Brain pericyte (primary cell): ENCODE results near the gene GCNT1.
"Not testable (repeated sequence)": the region's sequence is repeated elsewhere in the genome, so short reads cannot be mapped to it uniquely, and the experiment has no call there.

ENCODE experiments used
- DNase-seq: peaks from one replicate; pipeline ENCODE4 v3.0.0-alpha.2; 2012; ENCODE audit warnings: low read depth, low spot score

GCNT1 gene

DNA sequence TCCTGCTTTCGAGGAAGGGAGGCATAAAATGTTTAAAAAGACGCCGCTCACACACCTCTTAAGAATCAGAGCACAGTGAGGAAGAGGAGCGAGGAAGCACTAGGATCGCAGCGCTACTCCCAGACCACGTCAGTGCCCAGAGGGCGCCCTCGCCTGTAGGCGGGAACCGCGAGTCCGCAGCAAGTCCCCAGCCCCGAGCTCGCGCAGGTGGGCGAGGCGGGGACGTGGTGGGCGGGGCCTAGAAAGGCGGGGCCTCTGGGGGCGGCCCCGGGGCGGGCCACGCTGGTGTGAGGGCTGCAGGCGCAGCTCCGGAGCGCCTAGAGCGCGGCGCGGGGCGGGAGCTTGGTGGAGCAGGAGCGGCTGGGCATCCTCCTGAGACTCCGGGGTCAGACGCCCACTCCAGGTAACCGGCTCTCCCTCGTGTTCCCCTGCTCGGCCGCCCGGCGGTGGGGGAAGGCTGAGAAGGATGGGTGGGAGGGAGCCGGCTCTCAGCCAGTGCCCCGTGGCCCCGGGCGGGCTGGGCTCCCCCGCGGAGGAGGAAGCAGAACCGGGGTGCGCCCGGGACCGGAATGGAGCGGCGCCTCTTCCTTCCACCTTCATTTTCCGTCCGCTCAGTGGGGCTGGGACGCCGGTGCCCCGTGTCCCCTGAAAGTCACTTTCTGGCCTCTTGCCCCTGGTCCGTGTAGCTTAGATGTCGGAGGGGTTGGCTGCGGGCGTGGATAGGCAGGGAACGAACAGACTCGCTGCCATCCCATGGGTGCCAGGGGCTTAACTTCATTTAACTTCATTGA lies at the start of gene GCNT1:
GCNT1 (plus strand) TSS at position 280 of the 791 bp plus-strand sequence. CDS start 43,200 bp downstream, outside the sequence.
- no peak for DNase-seq

- DNase-seq, result no peak
These were observed 46.3 kb upstream of the GCNT1 start for GRCh38 chr9:76412638-76413037.

- no peak for DNase-seq
These were observed 45.3 kb upstream of the GCNT1 start for GRCh38 chr9:76413658-76414057.

DNA sequence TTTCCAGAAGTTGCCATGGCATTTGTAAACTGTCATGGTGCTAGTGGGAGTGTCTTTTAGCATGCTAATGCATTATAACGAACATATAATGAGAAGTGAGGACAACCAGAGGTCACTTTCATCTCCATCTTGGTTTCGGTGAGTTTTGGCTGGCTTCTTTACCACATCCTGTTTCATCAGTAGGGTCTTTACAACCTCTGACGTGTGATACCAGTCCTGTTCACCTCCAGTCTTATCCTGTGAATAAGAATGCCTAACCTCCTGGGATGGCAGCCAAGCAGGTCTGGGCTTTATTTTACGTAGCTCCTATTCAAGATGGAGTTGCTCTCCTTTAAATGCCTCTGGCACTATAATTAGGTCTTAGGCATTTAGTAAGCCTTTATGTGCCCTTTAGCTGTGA lies 44.3 kb upstream of the GCNT1 start:
- no peak for DNase-seq

- DNase-seq, result no peak
These were observed 43.8 kb upstream of the GCNT1 start for GRCh38 chr9:76415154-76415553.

- no peak for DNase-seq
These were observed 43.3 kb upstream of the GCNT1 start for GRCh38 chr9:76415731-76416130.

DNA sequence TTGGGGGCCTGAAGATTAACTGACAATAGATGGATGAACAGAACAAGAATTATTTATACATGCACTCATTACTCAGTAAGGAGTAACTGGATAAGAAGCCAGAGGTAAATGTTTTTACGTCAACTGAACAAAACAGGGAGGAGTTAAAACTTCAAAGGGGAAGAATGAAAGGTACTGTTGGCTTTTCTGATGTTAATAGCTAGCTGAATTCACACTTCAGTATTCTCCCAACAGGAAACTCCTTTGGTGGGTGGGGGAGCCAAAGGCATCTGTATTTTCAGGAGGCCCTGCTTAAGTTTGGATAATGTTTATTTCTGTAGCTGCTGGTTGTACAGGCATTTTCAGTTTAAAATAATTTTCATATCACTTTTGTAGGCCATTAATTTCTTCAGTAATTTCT lies 41.6 kb upstream of the GCNT1 start:
- DNase-seq, result no peak

DNA sequence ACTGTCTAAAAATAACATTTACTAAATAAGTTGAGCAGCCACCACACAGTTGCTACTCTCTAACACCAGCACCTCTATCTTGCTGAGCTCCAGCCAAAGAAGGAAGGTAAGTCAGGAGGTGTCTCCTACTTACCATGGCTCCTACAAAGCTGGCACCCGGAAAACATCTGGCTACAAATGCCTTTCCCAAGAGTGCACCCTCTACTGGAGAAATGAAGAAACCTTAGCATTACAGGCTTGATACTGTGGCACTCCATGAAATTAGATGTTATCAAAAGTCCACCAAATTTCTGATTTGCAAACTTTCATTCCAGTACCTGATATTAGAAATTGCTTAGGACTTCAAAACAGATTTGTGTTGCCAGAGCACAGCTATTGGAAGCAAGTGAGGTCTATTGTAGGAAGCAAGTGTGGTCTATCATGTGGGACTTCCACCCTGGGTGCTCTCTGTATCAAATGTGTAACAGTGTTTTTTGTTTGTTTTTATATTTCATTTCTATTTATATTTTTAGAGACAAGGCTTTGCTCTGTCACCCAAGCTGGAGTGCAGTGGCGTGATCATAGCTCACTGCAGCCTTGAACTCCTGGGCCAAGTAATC lies 39.1 kb upstream of the GCNT1 start:
- no peak for DNase-seq

DNA sequence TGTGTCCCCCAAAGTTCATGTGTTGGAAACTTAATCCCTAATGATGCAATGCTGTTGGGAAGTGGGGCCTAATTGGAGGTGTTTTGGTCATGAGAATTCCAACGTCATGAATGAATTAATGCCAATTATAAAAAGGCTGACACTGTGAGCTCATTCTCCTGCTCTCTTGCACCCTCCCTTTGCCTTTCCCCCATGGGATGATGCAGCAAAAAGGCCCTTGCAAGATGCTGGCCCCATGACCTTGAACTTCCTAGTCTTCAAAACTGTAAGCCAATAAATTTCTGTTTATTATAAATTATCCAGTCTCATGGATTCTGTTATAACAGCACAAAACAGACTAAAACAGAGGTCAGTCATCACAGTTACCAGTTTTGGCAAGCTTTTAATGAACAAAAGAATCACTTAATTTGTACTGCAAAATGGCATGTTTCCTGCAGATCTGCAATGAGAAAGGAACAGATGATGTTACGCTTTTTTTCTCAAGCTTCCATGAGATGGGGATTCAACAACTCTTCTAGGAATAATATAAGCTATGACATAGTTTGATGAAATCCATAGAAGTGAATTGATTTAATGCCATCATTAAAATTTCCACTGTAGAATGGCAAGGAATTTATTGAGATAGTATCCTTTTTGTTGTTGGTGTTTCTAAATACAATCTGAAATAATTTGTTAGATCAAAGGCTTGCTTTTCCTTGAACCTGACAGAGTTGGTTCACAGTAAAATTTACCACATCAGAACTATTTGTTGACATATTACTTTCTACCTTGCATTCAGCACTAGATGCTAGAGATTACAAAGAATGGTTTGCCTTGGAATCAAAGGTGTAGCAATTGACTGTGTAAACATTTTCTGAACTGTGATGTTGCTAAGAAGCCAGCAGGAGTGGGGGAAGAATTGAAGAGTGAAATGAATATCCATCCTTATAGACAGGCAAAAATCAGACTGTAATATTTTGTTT lies 35.5 kb upstream of the GCNT1 start:
- DNase-seq, result no peak

DNA sequence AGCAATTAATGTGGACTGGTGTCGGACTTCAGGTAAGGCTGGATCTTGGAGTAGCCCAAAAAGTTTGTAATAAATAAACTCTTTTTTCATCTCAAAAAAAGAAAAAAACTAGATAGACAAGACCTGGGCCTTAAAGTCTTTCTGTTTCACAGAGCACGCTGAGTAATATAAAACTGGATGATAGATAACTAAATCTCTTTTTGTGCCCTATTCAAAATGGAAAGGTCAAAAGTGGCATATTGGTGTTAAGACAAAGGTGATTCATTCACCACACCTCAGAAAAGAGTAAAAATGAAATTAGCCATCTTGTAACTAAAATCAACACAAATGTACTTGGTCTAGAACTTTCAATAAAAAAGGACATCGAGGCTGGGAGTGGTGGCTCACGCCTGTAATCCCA lies 34.5 kb upstream of the GCNT1 start:
- DNase-seq, result no peak

- no peak for DNase-seq
These were observed 33.1 kb upstream of the GCNT1 start for GRCh38 chr9:76425677-76426453.

GRCh38 chr9:76426807-76427419 lies 32.1 kb upstream of the GCNT1 start:
- DNase-seq, result no peak

GRCh38 chr9:76431601-76432000 lies 27.4 kb upstream of the GCNT1 start:
- no peak for DNase-seq

DNA sequence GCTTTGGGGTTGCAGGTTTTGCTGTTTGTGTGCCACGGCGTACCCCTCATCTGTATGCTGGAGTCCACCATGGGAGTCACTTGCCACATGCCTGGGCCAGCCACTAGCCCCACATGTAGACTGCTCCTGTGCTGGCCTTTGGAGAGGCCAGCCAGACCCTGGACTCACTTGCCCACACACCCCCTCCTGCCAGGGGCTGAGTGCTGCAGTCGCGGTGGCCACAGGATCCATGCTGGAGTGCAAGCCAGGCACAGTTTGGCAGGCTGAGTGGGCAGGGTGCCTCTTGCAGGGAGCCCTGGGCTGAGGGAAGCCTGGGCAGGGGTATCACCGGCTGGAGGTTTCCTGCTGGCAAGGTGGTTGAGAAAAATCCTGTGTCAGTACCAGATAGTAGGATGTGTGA lies 25.6 kb upstream of the GCNT1 start:
- no peak for DNase-seq

GRCh38 chr9:76433836-76434235 lies 25.1 kb upstream of the GCNT1 start:
- no peak for DNase-seq

- not testable (repeated sequence) for DNase-seq
These were observed 24.1 kb upstream of the GCNT1 start for GRCh38 chr9:76434897-76435296.

DNA sequence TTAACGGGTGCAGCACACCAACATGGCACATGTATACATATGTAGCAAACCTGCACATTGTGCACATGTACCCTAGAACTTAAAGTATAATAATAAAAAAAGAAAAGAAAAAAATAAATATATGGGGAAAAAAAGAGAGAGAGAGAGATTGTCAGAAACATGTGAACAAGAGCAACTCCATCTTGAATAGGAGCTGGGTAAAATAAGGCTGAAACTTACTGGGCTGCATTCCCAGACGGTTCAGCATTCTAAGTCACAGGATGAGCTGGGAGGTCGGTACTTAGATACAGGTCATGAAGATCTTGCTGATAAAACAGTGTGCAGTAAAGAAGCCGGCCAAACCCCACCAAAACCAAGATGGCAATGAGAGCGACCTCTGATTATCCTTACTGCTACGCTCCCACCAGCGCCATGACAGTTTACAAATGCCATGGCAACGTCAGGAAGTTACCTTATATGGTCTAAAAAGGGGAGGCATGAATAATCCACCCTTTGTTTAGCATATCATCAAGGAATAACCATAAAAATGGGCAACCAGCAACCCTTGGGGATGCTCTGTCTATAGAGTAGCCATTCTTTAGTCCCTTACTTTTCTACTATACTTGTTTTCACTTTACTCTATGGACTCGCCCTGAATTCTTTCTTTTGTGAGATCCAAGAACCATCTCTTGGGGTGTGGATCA lies 21.8 kb upstream of the GCNT1 start:
- DNase-seq, result not testable (repeated sequence)

GRCh38 chr9:76438841-76439588 lies 20.0 kb upstream of the GCNT1 start:
- DNase-seq, result no peak

DNA sequence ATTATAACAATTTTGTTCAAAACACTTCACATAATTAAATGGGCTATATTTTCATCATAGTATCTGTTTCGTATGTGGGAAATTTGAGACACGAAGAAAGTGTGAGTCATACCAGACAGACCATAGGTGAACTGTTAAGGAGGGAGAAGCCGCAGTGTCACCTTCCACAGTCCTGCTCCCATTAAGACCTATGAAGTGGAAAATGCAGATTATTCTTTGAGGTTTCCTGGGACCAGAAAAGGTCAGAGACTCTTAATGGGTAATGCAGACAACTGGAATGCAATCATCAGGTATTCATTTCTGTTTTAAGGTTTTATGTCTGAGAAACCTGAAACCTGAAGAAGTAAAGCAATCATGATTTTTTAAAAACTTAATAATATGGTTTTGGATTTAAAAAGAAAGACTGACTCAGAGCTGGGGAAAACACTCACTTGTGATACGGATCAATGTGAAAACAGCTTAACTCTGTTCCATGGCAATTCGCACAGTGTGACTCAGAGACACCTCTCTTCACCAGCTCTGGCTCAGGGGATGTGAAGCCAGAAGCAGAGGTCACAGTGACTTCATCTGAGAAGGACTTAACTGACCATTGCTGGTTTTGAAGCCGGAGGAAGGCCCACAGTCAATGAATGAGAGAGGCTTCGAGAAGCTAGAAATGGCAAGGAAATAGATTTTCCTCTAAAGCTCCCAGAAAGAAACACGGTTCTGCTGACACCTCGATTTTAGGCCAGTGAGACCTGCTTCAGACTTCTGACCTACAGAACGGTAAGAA lies 17.2 kb upstream of the GCNT1 start:
- no peak for DNase-seq
